Measurements from ENCODE around the gene TF. TPM values are rescaled to one million over a fixed set of nuclear protein-coding genes. Genes with fewer than 3 reads are reported as not detected.

TF gene
- total and polyA plus RNA-seq, 10 of the 15 experiments (the other 5 are each of a cell fraction or from before 2014, with no cell fraction given), result under 0.01 to 8.9 (median 0.05) TPM; not detected in 1

DNA sequence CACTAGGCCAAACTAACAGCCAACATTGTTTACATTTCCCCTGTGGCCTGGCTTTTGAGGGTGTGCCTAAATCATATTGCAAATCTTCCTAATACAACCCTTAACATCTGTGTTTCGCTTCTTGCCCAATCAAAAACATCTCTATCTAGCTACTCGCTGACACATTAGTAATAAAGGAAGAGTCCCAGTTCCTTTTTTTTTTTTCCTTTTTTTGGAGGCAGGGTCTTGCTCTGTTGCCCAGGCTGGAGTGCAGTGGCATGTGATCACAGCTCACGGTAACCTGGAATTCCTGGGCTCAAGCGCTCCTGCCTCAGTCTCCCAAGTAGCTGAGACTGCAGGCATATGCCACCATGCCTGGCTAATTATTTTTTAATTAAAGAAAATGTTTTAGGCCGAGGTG is 57.3 kb downstream of the TF start:
- no peak for ATAC-seq
- ChIA-PET SMC1A (ENCODE audit: uncharacterized antibody, unreplicated experiment) (interaction anchor here (0.8 kb wide), 1 partner anchor 14 kb away, joined by 3 read pairs; no protein-coding TSS in a partner anchor), CTCF (interaction anchor here (1.0 to 1.1 kb wide), 2 partner anchors 15 to 19 kb away, joined by 3 to 4 read pairs; no protein-coding TSS in a partner anchor), POLR2A (interaction anchor here (0.7 kb wide), 1 partner anchor 1193 kb away, joined by 3 read pairs; no protein-coding TSS in a partner anchor), RAD21 (ENCODE audit: unreplicated experiment) (no interaction called here)
- H3K4me2 ChIP-seq (ENCODE audit: control insufficient read depth, insufficient read depth), result no peak overlapping the region
- H3K4me1 ChIP-seq (ENCODE audit: control insufficient read depth, insufficient read depth, low read length), result no peaks in the 10 kb centered on the region; the same call in 1 of the 2 replicates
- H3K9me3 ChIP-seq (replicated peaks; ENCODE audit: control insufficient read depth, insufficient read depth, low read length), result no peaks in the 10 kb centered on the region
- no peak overlapping the region for H3K27ac ChIP-seq (ENCODE audit: control insufficient read depth, insufficient read depth)
- WGBS (ENCODE audit: insufficient coverage, insufficient replicate concordance, low lambda C conversion rate, missing lambda C conversion rate), result 58% methylated on average over 5 of the region's 5 CpGs
- H3K9ac ChIP-seq (ENCODE audit: control insufficient read depth, insufficient read depth, low read length), result no peak overlapping the region
- H3K79me2 ChIP-seq (ENCODE audit: control insufficient read depth, insufficient read depth, low read length), result peaks cover 23% of the 10 kb centered on the region
- no peaks in the 10 kb centered on the region for H3K27me3 ChIP-seq (replicated peaks in 1 of 2; ENCODE audit: control insufficient read depth in 2 of 2, insufficient read depth in 2 of 2, low read length in 1 of 2)
- no peak for FAIRE-seq
- no TSS peak for BruUV-seq (replicated peaks)
- no peak overlapping the region for H2AFZ ChIP-seq (ENCODE audit: control insufficient read depth, low read depth, low read length)
- in situ Hi-C loops (cut with MboI) (no loop called here), intact Hi-C loops (cut with micrococcal nuclease; ENCODE audit: unreplicated experiment) (no loop called here)
- H3K4me3 ChIP-seq, result no peak overlapping the region
- no peaks in the 10 kb centered on the region for H3K36me3 ChIP-seq (ENCODE audit: control insufficient read depth in 2 of 2, insufficient read depth in 2 of 2, low read length in 1 of 2)
- DNase-seq (ENCODE audit: low read depth, low spot score), result no peak
- H4K20me1 ChIP-seq (ENCODE audit: control insufficient read depth, insufficient read depth), result no peaks in the 10 kb centered on the region
- TF ChIP-seq SPI1 (IDR thresholded peaks at IDR 0.05; ENCODE audit: borderline replicate concordance, insufficient read depth, low read depth, low read length) (no peak; the same call in 1 of the 2 replicates), SREBF1 (IDR thresholded peaks at IDR 0.05; ENCODE audit: low read length) (no peak), FOXK2 (IDR thresholded peaks at IDR 0.05) (no peak), CEBPB (IDR thresholded peaks at IDR 0.05; ENCODE audit: borderline replicate concordance in 1 of 2, low read depth in 2 of 2, low read length in 2 of 2) (no peak), MEF2A (IDR thresholded peaks at IDR 0.05; ENCODE audit: insufficient read depth, low read depth, low read length) (no peak), KLF5 (IDR thresholded peaks at IDR 0.05; ENCODE audit: partially characterized antibody) (no peak), RFX5 (IDR thresholded peaks at IDR 0.05; ENCODE audit: low read depth, low read length) (no peak), TAF1 (IDR thresholded peaks at IDR 0.05; ENCODE audit: borderline replicate concordance, low read depth, low read length) (no peak), SRF (IDR thresholded peaks at IDR 0.05; ENCODE audit: low read depth in 2 of 2, low read length in 2 of 2) (no peak), KAT2A (conservative IDR thresholded peaks at IDR 0.05; ENCODE audit: control insufficient read depth, low read depth, low read length) (no peak), NR2C1 (IDR thresholded peaks at IDR 0.05) (no peak), ZNF622 (IDR thresholded peaks at IDR 0.05) (no peak), BHLHE40 (IDR thresholded peaks at IDR 0.05; ENCODE audit: borderline replicate concordance in 1 of 2, low read depth in 2 of 2, low read length in 1 of 2) (no peak), USF1 (IDR thresholded peaks at IDR 0.05; ENCODE audit: borderline replicate concordance, extremely low read length, insufficient read depth, low read depth, low read length) (no peak)
- TF ChIP-seq, protein P1, sequence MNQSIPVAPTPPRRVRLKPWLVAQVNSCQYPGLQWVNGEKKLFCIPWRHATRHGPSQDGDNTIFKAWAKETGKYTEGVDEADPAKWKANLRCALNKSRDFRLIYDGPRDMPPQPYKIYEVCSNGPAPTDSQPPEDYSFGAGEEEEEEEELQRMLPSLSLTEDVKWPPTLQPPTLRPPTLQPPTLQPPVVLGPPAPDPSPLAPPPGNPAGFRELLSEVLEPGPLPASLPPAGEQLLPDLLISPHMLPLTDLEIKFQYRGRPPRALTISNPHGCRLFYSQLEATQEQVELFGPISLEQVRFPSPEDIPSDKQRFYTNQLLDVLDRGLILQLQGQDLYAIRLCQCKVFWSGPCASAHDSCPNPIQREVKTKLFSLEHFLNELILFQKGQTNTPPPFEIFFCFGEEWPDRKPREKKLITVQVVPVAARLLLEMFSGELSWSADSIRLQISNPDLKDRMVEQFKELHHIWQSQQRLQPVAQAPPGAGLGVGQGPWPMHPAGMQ (IDR thresholded peaks at IDR 0.05; ENCODE audit: borderline replicate concordance), result no peak
- TF ChIP-seq, protein P2, sequence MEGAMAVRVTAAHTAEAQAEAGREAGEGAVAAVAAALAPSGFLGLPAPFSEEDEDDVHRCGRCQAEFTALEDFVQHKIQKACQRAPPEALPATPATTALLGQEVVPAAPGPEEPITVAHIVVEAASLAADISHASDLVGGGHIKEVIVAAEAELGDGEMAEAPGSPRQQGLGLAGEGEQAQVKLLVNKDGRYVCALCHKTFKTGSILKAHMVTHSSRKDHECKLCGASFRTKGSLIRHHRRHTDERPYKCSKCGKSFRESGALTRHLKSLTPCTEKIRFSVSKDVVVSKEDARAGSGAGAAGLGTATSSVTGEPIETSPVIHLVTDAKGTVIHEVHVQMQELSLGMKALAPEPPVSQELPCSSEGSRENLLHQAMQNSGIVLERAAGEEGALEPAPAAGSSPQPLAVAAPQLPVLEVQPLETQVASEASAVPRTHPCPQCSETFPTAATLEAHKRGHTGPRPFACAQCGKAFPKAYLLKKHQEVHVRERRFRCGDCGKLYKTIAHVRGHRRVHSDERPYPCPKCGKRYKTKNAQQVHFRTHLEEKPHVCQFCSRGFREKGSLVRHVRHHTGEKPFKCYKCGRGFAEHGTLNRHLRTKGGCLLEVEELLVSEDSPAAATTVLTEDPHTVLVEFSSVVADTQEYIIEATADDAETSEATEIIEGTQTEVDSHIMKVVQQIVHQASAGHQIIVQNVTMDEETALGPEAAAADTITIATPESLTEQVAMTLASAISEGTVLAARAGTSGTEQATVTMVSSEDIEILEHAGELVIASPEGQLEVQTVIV (IDR thresholded peaks at IDR 0.05; ENCODE audit: borderline replicate concordance, partially characterized antibody), result no peak
- TF ChIP-seq, protein P3, sequence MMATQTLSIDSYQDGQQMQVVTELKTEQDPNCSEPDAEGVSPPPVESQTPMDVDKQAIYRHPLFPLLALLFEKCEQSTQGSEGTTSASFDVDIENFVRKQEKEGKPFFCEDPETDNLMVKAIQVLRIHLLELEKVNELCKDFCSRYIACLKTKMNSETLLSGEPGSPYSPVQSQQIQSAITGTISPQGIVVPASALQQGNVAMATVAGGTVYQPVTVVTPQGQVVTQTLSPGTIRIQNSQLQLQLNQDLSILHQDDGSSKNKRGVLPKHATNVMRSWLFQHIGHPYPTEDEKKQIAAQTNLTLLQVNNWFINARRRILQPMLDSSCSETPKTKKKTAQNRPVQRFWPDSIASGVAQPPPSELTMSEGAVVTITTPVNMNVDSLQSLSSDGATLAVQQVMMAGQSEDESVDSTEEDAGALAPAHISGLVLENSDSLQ (IDR thresholded peaks at IDR 0.05), result no peak

Measured in GM12878 (cell line).